K562 (cell line): ENCODE data around the gene DARS2. TPM values are rescaled to one million over a fixed set of nuclear protein-coding genes. Genes with fewer than 3 reads are reported as not detected.
A peak's percentile ranks its signal among the peaks of the same experiment; 100 is the strongest.

Experiments used
- CBFA2T3 ChIP-seq: fragments of 450-650 bp; IDR thresholded peaks from 2 replicates; pipeline ENCODE4 v1.6.1; 2017
- FOS ChIP-seq: IDR thresholded peaks from 3 replicates; pipeline ENCODE4 v1.6.1; 2011; ENCODE audit not compliant: insufficient read length; ENCODE audit errors: extremely low read depth
- HNRNPK ChIP-seq: fragments of 200-400 bp; formaldehyde crosslinking; IDR thresholded peaks from one replicate; pipeline ENCODE4 v1.6.1; 2018; ENCODE audit warnings: mild to moderate bottlenecking, low read depth, low read length; ENCODE audit not compliant: poor library complexity, severe bottlenecking
- HOMEZ ChIP-seq: fragments of 250-450 bp; sonication (Bioruptor Pico); IDR thresholded peaks from 2 replicates; pipeline ENCODE4 v1.4.0; 2020; ENCODE audit warnings: mild to moderate bottlenecking, moderate library complexity
- IRF1 ChIP-seq: sonication (generic); formaldehyde crosslinking; IDR thresholded peaks from 2 replicates; pipeline ENCODE4 v1.8.0; 2022; ENCODE audit warnings: missing genetic modification reagents, mild to moderate bottlenecking, borderline replicate concordance
- MXD1 ChIP-seq: fragments of 250-450 bp; sonication (Bioruptor Pico); IDR thresholded peaks from 2 replicates; pipeline ENCODE4 v1.8.0; 2021; ENCODE audit warnings: borderline replicate concordance, mild to moderate bottlenecking, moderate library complexity; ENCODE audit not compliant: poor library complexity, severe bottlenecking
- MYNN ChIP-seq, 2 experiments: sonication (generic); formaldehyde crosslinking in 1 of 2; IDR thresholded peaks; 2 replicates each; pipeline versions ENCODE4 v1.5.0 to v1.6.1; 2016 to 2020; ENCODE audit warnings: antibody characterized with exemption in 1 of 2, missing genetic modification reagents in 1 of 2
- REST ChIP-seq, 2 experiments: fragments of 450-650 bp; formaldehyde crosslinking in 1 of 2; IDR thresholded peaks; 2 replicates each; pipeline versions ENCODE4 v1.4.0 to v1.6.1; 2014 to 2020; ENCODE audit warnings: mild to moderate bottlenecking in 2 of 2, borderline replicate concordance in 1 of 2, low read depth in 1 of 2
- RFX1 ChIP-seq: fragments of 450-650 bp; IDR thresholded peaks from 2 replicates; pipeline ENCODE4 v1.6.1; 2016; ENCODE audit warnings: mild to moderate bottlenecking, moderate library complexity
- THAP12 ChIP-seq: fragments of 250-450 bp; sonication (Bioruptor Pico); IDR thresholded peaks from 2 replicates; pipeline ENCODE4 v1.9.0; 2021; ENCODE audit warnings: mild to moderate bottlenecking, inconsistent platforms
- THRAP3 ChIP-seq: fragments of 450-650 bp; IDR thresholded peaks from 2 replicates; pipeline ENCODE4 v1.6.1; 2016; ENCODE audit warnings: mild to moderate bottlenecking, inconsistent platforms, borderline replicate concordance
- polyA plus RNA-seq, 8 experiments: library from polyadenylated mRNA; depleted of rRNA in 4 of 8; stranded (reverse) in 5 of 8; unstranded in 3 of 8; fragments of >200 nt; fragmentation: Nextera tagmentation in 2 of 8; fragmentation: Illumina TruSeq in 1 of 8; extraction: Ambion mirVana in 2 of 8; extraction: Trizol in 1 of 8; gene quantifications; 2 replicates each; pipeline versions ENCODE4 v1.2.1 to v1.2.3, GENCODE V29; 2011 to 2014; ENCODE audit warnings: inconsistent platforms in 1 of 8, missing spikeins in 1 of 8
- total RNA-seq, 7 experiments: library from RNA; depleted of rRNA in 6 of 7; stranded (reverse); fragments of >200 nt in 6 of 7; fragmentation: Illumina TruSeq in 2 of 7; extraction: Trizol in 2 of 7; gene quantifications; 2 replicates each; pipeline versions ENCODE4 v1.2.1 to v1.2.3, GENCODE V29; 2011 to 2021; ENCODE audit warnings: low replicate concordance in 1 of 7

DARS2 gene
- total and polyA plus RNA-seq, 9 of the 15 experiments (the other 6 are each of a cell fraction or from before 2014, with no cell fraction given) = 36.4 to 96.7 (median 68.6) TPM

GRCh38 chr1:173867141-173867752 is 42.8 kb downstream of the DARS2 start (continued):
- TF ChIP-seq REST (IDR thresholded peaks at IDR 0.05; ENCODE audit: borderline replicate concordance) (no peak), REST (CRISPR knock-in tag; IDR thresholded peaks at IDR 0.05; ENCODE audit: low read depth) (no peak), CBFA2T3 (no peak), THAP12 (CRISPR knock-in tag) (no peak), RFX1 (no peak), THRAP3 (0 out of 2 replicates have a peak, but pooled peaks have one; percentile 80), IRF1 (CRISPR knock-in tag) (no peak), FOS (no peak), MYNN (IDR thresholded peaks at IDR 0.05) (no peak), MYNN (CRISPR knock-in tag; IDR thresholded peaks at IDR 0.05) (no peak), HNRNPK (no peak), HOMEZ (no peak), MXD1 (CRISPR knock-in tag) (no peak)
